Measurements from ENCODE around the gene GDI2. TPM values are rescaled to one million over a fixed set of nuclear protein-coding genes. Genes with fewer than 3 reads are reported as not detected.

GDI2 gene
- total RNA-seq, 2 experiments from 2014 or later, result 265 to 292 TPM

DNA sequence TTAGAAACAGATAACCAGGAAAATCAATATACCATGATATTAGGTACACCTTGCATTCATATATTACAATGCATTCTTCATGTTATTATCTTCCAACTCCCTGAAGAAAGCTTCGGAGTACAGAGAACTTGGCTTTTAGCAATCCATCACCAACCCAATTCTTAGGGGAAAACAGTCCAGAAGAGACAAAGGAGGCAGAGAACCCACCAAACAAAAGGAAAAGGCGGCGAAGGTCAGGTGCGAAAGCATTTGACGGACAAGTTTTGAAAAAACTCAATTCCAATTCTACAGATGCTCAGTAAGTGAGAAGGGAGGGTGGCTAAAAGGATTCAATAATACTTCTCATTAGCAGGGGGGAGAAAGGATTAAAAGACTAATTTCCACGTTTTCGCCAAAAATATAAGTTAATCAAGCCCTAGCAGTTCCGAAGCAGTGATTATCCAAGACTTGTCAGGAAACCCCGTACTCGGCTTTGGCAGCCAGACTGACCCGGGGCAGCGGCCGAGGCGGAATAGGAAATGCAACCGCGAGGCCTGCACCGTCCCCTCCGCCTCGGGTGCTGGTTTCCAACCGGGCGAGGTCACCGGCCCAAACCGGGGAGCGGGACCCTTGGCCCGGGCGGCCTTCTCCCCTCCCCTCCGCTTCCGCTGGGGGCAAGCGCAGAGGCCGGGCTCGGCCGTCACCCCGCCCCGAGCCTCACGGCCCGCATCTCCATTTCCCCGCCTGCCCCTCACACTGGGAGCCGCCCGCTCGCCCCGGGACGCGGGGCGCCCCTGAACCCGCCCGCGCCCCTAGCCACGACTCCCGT lies 747 bp downstream of the GDI2 start:
- H3K9me3 ChIP-seq (ENCODE audit: low read length), result no peaks in the 10 kb centered on the region
- peaks cover 36% of the 10 kb centered on the region for H4K20me1 ChIP-seq (ENCODE audit: insufficient read depth, low read length)
- peak overlapping the region; percentile 94 for H3K4me3 ChIP-seq (ENCODE audit: low read depth, low read length, poor library complexity, severe bottlenecking)
- TF ChIP-seq, protein P1, sequence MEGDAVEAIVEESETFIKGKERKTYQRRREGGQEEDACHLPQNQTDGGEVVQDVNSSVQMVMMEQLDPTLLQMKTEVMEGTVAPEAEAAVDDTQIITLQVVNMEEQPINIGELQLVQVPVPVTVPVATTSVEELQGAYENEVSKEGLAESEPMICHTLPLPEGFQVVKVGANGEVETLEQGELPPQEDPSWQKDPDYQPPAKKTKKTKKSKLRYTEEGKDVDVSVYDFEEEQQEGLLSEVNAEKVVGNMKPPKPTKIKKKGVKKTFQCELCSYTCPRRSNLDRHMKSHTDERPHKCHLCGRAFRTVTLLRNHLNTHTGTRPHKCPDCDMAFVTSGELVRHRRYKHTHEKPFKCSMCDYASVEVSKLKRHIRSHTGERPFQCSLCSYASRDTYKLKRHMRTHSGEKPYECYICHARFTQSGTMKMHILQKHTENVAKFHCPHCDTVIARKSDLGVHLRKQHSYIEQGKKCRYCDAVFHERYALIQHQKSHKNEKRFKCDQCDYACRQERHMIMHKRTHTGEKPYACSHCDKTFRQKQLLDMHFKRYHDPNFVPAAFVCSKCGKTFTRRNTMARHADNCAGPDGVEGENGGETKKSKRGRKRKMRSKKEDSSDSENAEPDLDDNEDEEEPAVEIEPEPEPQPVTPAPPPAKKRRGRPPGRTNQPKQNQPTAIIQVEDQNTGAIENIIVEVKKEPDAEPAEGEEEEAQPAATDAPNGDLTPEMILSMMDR (conservative IDR thresholded peaks at IDR 0.05; ENCODE audit: low read length), result no peak
- TF ChIP-seq EZH2phosphoT487 (IDR thresholded peaks at IDR 0.05; ENCODE audit: borderline replicate concordance, low read depth, low read length), result no peak
- peak overlapping the region; percentile 85 for H3K27ac ChIP-seq (ENCODE audit: low read depth, low read length, poor library complexity, severe bottlenecking)
- peaks cover 74% of the 10 kb centered on the region for H3K79me2 ChIP-seq (ENCODE audit: insufficient read depth, low read depth, low read length)
- intact Hi-C loops (cut with micrococcal nuclease; ENCODE audit: unreplicated experiment), result loop anchor here (2.0 to 10.0 kb wide), 6 partner anchors 40 to 272 kb away; partner anchors contain the start of genes ANKRD16, RBM17 and TASOR2
- no peaks in the 10 kb centered on the region for H3K9me2 ChIP-seq (ENCODE audit: insufficient read depth, low read length)
- CTCF ChIA-PET (ENCODE audit: unreplicated experiment), result no interaction called here
- H3K36me3 ChIP-seq (ENCODE audit: insufficient read depth, low read length), result peaks cover 54% of the 10 kb centered on the region
- H3K4me2 ChIP-seq (ENCODE audit: low read length), result peak overlapping the region; percentile 94
- peaks cover 68% of the 10 kb centered on the region for H3K4me1 ChIP-seq (ENCODE audit: insufficient read depth, low read length, poor library complexity, severe bottlenecking)
- peak; percentile 72 for DNase-seq (ENCODE audit: low spot score)
- H2AFZ ChIP-seq (ENCODE audit: low read length), result no peak overlapping the region
- BruUV-seq (replicated peaks), result no TSS peak
- POLR2A ChIA-PET, result interaction anchor here (0.6 to 7.9 kb wide), 6 partner anchors 30 to 144 kb away, joined by 3 to 144 read pairs (median 5); no protein-coding TSS in a partner anchor

DNA sequence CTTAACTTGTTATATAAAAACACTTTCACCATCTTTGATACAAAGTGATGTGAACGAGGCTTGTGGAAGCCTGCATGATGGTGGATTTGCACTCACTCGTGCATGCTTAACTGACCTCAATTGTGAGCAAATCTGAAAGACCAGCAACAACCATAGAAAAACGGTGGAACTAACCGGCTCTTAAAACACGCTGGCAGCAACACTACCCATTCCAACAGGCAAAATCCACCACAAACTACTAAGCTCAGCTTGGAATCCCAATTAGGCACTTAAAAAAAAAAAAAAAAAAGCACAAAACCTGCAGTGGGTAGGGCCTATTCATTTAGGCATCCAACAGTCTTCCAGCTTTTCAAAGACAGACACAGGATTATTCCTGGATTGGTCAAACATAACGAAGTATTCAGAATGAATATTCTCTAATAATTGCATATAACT lies 1.8 kb downstream of the GDI2 start:
- H3K4me1 ChIP-seq (ENCODE audit: insufficient read depth, low read length, poor library complexity, severe bottlenecking), result peaks cover 68% of the 10 kb centered on the region
- H3K9me2 ChIP-seq (ENCODE audit: insufficient read depth, low read length), result no peaks in the 10 kb centered on the region
- CTCF ChIA-PET (ENCODE audit: unreplicated experiment), result no interaction called here
- H2AFZ ChIP-seq (ENCODE audit: low read length), result no peak overlapping the region
- peak; percentile 43 for DNase-seq (ENCODE audit: low spot score)
- intact Hi-C loops (cut with micrococcal nuclease; ENCODE audit: unreplicated experiment), result loop anchor here (2.0 to 10.0 kb wide), 2 partner anchors 121 to 273 kb away; partner anchors contain the start of gene RBM17
- H3K4me3 ChIP-seq (ENCODE audit: low read depth, low read length, poor library complexity, severe bottlenecking), result peak overlapping the region; percentile 94
- peak overlapping the region; percentile 94 for H3K4me2 ChIP-seq (ENCODE audit: low read length)
- H3K9me3 ChIP-seq (ENCODE audit: low read length), result no peaks in the 10 kb centered on the region
- H3K36me3 ChIP-seq (ENCODE audit: insufficient read depth, low read length), result peaks cover 63% of the 10 kb centered on the region
- TF ChIP-seq EZH2phosphoT487 (IDR thresholded peaks at IDR 0.05; ENCODE audit: borderline replicate concordance, low read depth, low read length), result no peak
- TF ChIP-seq, protein P1 (conservative IDR thresholded peaks at IDR 0.05; ENCODE audit: low read length), result no peak
- BruUV-seq (replicated peaks), result TSS peak; percentile 55
- H3K79me2 ChIP-seq (ENCODE audit: insufficient read depth, low read depth, low read length), result peaks cover 85% of the 10 kb centered on the region
- peak overlapping the region; percentile 85 for H3K27ac ChIP-seq (ENCODE audit: low read depth, low read length, poor library complexity, severe bottlenecking)
- POLR2A ChIA-PET, result interaction anchor here (0.5 to 7.9 kb wide), 15 partner anchors 9 to 141 kb away, joined by 3 to 144 read pairs (median 4); no protein-coding TSS in a partner anchor
- peaks cover 46% of the 10 kb centered on the region for H4K20me1 ChIP-seq (ENCODE audit: insufficient read depth, low read length)

Measured in OCI-LY7 (cell line).